ENCODE measurements around the gene TSSK6.

- no peak for TF ChIP-seq CTCF (IDR thresholded peaks at IDR 0.05)
- TF ChIP-seq POLR2A (IDR thresholded peaks at IDR 0.05): no peak
Measured at GRCh38 chr19:19529783-19530422, 14.6 kb upstream of the TSSK6 start.
